Measurements from ENCODE around the gene GXYLT2. TPM values are rescaled to one million over a fixed set of nuclear protein-coding genes. Genes with fewer than 3 reads are reported as not detected.
A peak's percentile ranks its signal among the peaks of the same experiment; 100 is the strongest.

GXYLT2 gene
- total and polyA plus RNA-seq, 8 donors = 12.4 to 27.9 (median 16.7) TPM

DNA sequence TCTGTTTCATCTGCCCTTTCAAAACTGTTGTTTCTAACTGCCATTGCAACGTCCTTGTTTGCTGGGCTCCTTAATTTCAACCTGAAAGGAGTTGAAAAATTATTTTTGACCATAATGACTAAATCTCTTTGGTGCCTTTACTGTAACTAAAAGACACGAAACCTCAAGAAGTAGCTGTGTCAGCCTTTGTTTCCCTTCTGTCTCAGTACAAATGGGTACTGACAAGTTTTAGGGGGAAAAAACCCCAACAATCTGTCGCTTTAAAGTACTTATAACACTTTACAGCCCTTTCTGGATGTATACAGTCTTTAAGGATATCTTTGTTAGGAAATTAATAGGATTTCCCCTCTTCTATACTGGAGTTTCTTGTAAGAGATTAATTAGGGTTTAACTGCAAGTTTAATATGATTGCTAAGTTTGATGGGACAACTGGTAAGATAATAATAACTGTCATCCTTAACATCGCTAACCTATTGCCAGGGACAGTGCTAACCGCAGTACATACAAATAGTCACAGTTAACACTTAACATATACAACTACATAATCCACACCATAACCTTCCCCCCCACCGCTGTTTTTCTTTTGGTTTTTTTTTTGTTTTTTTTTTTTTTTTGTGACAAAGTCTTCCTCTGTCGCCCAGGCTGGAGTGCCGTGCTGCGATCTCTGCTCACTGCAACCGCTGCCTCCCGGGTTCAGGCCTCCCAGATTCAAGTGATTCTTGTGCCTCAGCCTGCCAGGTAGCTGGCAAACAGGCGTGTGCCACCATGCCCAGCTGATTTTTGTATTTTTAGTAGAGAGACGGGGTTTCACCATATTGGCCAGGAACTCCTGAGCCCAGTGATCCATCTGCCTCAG, 1.7 kb downstream of the GXYLT2 start:
- DNase-seq (no peak), ATAC-seq (no peak)
- peaks cover 0 to 32% of the 10 kb centered on the region in 2 donors for H3K4me1 ChIP-seq
- H3K36me3 ChIP-seq = no peaks in the 10 kb centered on the region
- TF ChIP-seq, protein P1, sequence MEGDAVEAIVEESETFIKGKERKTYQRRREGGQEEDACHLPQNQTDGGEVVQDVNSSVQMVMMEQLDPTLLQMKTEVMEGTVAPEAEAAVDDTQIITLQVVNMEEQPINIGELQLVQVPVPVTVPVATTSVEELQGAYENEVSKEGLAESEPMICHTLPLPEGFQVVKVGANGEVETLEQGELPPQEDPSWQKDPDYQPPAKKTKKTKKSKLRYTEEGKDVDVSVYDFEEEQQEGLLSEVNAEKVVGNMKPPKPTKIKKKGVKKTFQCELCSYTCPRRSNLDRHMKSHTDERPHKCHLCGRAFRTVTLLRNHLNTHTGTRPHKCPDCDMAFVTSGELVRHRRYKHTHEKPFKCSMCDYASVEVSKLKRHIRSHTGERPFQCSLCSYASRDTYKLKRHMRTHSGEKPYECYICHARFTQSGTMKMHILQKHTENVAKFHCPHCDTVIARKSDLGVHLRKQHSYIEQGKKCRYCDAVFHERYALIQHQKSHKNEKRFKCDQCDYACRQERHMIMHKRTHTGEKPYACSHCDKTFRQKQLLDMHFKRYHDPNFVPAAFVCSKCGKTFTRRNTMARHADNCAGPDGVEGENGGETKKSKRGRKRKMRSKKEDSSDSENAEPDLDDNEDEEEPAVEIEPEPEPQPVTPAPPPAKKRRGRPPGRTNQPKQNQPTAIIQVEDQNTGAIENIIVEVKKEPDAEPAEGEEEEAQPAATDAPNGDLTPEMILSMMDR (IDR thresholded peaks at IDR 0.05) = no peak
- H3K27ac ChIP-seq = peak overlapping the region in 1 of 2 donors; percentile 81
- intact Hi-C loops (cut with DNase I) = no loop called here
- no peaks in the 10 kb centered on the region for H3K9me3 ChIP-seq
- H3K27me3 ChIP-seq = peaks cover 0 to 41% of the 10 kb centered on the region in 2 donors
- H3K4me3 ChIP-seq = peak overlapping the region in 1 of 2 donors; percentile 27

DNA sequence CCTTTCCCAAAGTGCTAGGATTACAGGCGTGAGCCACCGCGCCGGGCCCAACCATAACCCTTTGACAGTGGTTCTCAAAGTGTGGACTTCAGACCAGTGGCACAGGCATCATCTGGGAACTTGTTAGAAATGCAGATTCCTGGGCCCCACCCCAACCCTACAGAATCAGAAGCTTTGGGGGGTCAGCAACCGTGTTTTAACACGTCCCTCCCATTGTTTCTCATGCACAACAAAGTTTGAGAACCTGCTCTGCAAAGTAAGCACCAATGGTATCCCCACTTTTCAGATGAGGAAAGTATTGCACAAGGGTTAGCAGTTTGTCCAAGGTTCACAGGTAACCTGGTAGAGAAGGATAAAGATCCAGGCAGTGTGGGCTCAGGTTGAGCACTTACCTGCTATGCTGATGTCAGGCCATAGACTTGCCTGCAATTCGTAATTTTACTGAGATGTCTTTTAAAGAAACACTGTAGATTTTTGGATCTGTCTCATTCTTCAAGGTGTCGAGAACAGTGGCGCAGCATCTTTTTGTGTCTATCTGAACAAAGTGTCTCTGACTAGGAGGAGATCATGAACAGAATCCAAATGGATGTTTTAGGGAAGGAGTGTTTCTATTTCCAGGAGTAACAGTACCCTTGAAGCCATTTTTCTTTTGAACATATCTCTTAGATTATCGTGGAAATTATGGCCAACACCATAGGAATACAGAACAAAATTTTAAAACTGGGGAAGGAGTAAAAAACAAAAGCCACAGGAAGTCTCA, 2.5 kb downstream of the GXYLT2 start:
- ATAC-seq = no peak
- no peaks in the 10 kb centered on the region for H3K9me3 ChIP-seq
- no peak for DNase-seq
- TF ChIP-seq, protein P1 (IDR thresholded peaks at IDR 0.05) = no peak
- peaks cover 0 to 41% of the 10 kb centered on the region in 2 donors for H3K27me3 ChIP-seq
- H3K36me3 ChIP-seq = no peaks in the 10 kb centered on the region
- H3K4me3 ChIP-seq = no peak overlapping the region
- H3K27ac ChIP-seq = peak overlapping the region; percentile 42 to 81
- peaks cover 0 to 40% of the 10 kb centered on the region in 2 donors for H3K4me1 ChIP-seq
- intact Hi-C loops (cut with DNase I) = no loop called here

DNA sequence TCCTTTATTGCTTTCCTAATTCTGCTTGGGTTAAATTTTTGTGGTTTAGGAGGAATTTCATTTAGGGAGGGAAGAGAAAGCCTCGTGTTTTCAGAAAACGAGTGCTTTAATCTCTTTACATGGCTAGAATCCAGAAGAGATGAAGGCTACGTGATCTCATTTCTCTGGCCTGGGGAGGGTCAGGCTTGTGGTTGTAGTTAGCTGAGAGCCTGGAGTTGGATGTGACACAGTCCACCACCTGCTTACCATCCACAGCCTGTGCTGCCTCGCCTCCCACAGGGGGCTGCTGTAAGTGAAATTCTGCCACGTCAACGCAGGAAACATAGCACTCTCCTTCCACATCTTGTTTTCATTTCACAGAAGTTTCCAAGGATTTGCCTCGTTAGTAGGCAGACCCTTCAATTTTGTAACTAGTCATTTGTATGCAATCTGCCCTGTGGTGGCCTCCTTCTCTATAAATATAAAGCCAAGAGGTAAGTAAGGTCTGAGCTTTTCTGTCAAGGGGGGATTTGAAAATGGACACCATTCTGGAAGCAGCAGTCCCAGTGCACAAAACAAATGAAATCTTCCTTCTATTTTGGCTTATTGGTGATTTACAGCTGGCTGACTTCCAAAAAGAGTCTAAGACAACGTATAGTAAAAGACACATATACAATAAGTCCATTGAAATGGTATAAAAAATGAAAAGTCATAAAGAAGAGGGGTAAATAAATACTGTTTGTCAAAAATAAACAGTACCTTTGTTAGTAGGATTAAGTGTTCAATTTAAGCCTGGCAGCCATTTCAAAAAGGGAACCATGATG, 3.4 kb downstream of the GXYLT2 start:
- Histone ChIP-seq H3K4me3 (no peak overlapping the region), H3K4me1 (peaks cover 0 to 41% of the 10 kb centered on the region in 2 donors), H3K9me3 (no peaks in the 10 kb centered on the region), H3K36me3 (no peaks in the 10 kb centered on the region), H3K27ac (peak overlapping the region; percentile 42 to 81), H3K27me3 (peaks cover 0 to 34% of the 10 kb centered on the region in 2 donors)
- DNase-seq (peak in 3 of 4 donors; percentile 38 to 74 (median 44)), ATAC-seq (peak; percentile 48)
- intact Hi-C loops (cut with DNase I) = no loop called here
- TF ChIP-seq, protein P1 (IDR thresholded peaks at IDR 0.05) = no peak

DNA sequence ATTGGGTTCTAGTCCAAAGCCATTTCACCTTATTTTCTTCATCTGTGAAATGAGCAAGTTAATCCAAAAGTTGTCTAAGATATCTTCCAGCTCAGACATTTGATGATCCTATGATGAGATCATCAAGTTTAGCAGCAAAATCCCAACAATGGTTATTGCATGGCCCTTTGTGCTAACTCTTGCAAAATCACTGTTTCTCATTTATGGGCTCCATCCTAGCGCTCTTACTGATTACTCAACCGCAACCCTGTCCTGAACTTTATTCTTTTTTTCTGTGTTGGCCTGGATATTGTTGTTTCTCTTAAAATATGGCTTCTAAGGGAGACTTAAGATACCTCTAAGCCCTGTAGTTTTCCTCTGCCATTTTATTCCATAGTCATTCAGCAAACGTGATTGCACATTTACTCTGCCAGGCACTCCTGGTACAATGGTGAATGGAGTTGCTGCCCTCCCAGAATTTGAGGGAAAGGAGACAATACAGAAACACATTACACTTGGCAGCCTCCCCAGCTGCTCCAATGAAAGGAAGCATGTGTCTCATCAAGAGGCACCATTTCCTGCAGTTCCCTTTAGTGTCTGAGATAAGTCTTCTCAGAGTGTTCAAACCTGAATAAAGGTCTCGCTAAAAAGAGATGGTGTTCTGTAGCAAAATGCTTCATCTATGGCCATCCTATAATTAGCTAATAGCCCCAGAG, 4.4 kb downstream of the GXYLT2 start:
- intact Hi-C loops (cut with DNase I) = no loop called here
- H3K27me3 ChIP-seq = peaks cover 0 to 24% of the 10 kb centered on the region in 2 donors
- DNase-seq (peak in 2 of 4 donors; percentile 38 to 81), ATAC-seq (peak; percentile 33)
- TF ChIP-seq, protein P1 (IDR thresholded peaks at IDR 0.05) = no peak
- H3K4me1 ChIP-seq = peaks cover 0 to 37% of the 10 kb centered on the region in 2 donors
- H3K36me3 ChIP-seq = no peaks in the 10 kb centered on the region
- H3K27ac ChIP-seq = peak overlapping the region in 1 of 2 donors; percentile 81
- H3K9me3 ChIP-seq = no peaks in the 10 kb centered on the region
- no peak overlapping the region for H3K4me3 ChIP-seq
